ENCODE data around the gene DHRS12.
"Not testable (repeated sequence)": the region's sequence is repeated elsewhere in the genome, so short reads cannot be mapped to it uniquely, and the experiment has no call there.

Gene DHRS12

GRCh38 chr13:51826606-51827005 lies 22.6 kb upstream of the DHRS12 start:
- DNase-seq, result no peak

DNA sequence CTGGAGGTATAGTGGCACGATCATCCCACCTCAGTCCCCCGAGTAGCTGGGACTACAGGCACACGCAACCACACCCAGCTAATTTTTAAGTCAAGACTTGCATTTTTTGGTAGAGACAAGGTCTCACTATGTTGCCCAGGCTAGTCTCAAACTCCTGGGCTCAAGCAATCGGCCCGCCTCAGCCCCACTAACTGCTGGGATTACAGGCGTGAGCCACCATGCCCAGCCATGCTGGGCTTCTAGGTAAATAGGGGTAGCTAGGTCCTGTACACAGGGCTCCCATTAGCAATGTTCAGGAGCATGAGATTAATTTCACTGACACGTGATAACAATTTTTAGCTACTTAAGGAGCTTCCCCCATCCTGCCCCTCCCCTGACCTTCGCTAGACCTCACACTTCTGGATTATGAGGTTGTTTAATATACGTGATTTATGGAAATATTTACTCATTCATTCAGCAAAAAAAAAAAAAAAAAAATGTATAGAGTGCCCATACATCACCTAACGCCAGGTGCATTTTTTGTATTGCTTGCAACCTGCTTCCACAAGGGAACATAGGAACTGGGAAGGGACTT lies 21.8 kb upstream of the DHRS12 start:
- DNase-seq, result no peak

DNA sequence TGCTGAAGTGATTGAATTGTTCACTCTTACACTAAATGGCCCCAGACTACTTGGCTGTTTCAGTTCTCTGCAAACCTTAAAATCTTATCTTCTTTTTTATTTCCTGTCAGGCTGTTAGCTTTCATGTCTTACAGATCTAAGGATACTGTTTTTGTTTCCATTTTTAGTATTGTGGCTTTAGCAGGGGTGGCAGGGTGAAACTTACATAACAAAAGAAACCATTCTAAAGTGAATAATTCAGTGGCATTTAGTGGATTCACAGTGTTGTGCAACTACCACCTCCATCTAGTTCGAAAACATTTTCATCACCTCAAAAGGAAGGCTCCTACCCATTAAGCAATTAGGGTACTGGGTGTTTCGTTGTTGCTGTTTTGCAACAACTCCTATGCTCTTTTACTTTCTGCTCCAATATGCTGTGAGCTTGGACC lies 21.2 kb upstream of the DHRS12 start:
- no peak for DNase-seq

DNA sequence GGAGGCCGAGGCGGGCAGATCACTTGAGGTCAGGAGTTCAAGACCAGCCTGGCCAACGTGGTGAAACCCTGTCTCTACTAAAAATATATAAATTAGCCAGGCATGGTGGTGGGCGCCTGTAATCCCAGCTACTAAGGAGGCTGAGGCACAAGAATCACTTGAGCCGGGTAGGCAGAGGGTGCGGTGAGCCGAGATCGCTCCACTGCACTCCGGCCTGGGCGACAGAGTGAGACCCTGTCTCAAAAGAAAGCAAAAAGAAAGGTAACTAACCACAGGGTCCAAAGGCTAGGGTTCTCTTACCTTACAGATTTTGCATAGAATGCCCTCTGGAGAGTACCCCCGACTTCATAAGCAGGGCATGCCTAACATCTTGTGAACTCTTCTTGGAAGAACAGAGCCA lies 20.7 kb upstream of the DHRS12 start:
- not testable (repeated sequence) for DNase-seq

DNA sequence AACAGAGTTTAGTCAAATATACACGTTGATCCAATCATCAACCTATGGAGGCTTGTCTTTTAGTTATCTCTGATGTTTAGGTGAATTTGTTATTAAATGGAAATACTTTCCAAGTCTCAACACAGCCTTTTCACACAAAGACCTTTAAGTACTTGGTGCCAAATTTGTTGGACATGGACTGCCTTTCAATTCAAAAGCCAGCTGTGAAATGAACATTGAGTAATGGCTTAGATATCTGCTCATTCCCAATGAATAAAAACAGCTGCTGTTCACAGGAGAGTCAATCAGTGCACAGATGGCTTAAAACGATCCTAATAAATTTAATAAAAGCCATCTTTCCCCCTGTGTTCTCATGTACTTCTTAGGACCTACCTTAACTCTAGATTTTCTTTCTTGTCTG lies 19.9 kb upstream of the DHRS12 start:
- no peak for DNase-seq

GRCh38 chr13:51823359-51823758 lies 19.4 kb upstream of the DHRS12 start:
- DNase-seq, result no peak

DNA sequence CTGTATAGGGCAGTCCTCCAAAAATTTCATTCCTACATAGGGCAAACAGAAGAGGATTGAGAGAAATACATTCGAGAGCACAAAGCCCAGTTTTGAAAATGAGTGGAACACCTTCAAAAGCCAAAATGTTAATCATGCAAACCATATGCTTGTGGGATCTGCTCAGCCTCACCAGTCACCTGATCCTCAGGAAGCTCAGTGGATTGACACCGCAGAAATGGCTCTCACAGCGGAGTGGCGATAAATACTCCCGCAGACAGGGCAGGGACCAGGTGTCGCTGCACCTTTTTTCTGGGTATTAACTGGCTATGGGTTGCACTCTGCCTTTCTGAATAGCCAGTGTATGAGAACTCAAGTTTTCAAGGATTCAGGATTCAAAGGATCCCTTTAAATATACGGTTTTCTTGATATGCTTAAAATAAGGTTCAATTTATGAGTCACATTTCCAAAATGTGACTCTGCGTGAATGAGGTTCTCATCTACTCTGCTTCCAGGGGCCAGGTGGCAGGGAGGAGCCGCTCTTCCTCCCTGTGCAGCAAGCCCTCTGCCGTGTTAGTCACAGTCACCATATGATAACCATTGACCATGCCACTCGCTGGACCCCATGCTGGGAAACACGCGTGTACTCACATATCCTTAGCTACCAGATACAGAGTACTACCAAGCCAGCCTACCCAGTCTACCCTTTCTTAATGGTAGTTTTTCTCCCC lies 18.3 kb upstream of the DHRS12 start:
- no peak for DNase-seq

DNA sequence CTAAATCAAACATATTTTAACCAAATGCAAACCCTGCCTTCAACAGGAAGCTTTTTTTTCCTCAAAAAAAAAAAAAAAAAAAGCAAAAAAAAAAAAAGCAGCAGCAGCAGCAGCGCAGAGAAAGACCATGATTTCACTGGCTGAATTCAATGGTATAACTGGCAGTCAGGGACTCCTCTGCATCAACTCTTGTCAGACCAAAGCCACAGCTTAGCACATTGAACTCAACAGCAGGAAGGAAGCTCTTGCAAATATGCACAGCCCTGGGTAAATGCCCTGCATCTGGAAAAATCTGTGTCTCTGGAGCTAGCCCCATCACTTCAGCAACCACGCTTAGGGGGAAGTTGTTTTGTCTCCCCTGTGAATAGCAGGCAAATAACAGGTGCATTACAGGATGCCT lies 17.6 kb upstream of the DHRS12 start:
- no peak for DNase-seq

- no peak for DNase-seq
Measured at GRCh38 chr13:51820016-51820597, 16.1 kb upstream of the DHRS12 start.

DNA sequence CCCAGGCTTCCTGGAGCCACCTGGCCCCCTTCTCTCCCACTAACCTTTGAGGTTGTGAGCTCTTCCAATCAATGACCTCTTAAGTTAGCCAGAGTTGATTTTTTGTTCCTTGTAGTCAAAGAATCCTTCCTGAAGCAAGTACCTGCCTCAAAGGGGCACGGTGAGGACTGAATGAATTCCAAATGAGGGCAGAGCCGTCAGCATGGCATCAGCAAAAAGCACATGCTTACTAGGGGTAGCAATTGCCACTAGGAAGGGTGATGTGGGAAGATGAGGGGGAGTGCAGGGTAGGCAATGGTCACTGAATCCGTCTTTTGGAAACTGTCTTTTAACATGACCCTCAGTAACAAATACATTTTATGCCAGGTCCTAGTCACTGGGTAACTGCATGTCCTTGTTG lies 15.6 kb upstream of the DHRS12 start:
- no peak for DNase-seq

DNA sequence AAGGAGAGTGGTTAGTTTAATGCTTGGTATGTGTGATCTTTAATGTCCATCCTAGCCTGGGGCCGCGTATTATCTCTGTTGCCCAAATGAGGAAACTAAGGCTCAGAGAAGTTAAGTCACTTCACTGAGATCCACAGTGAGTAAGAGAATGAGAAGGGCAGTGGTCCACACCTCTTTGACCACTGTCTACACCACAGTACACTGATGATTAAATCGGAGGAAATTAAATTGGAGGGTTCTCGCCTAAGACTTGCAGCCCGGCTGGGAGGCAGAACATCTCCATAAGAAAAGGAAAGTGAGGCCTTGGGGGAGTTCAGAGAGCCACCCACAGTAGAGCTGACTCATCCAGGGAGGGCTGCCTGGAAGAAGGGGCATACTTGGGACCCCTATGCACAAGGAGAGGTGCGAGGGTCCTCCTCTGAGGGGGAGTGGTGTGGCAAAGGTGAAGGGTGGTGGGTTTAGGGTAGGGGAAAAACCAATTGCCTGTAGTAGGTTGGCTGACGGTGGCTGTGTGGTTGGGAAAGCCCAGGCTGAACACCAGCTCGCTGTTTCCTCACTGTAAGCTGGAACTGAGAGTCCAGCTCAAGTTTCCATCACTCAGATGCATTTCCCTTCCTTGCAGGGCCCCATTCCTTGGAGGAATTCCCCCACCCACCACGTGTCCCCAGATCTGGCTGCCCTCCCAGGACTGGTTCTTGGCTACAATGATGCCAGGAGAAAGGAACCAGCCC lies 15.0 kb upstream of the DHRS12 start:
- DNase-seq, result peak in 1 of 2 donors; percentile 8

DNA sequence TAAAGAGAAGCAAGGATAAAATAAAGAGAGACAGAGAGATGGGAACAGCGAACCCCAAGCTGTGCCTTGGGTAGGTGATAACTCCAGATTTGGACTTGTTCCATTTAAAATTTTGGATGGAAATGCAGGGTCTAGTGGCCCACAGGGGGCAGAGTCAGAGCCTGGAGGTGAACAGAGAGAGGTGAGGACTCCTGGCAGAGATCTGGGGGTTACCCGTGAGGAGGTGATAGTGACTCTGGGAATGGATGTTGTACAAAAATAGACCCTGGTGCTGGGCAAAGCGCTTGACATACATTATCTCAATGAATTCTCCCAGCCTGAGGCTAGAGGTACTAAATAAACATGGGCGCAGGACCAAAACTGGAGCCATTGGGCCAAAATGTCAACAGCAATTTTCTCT lies 14.3 kb upstream of the DHRS12 start:
- no peak for DNase-seq

- no peak for DNase-seq
Measured at GRCh38 chr13:51817717-51818116, 13.8 kb upstream of the DHRS12 start.

DNA sequence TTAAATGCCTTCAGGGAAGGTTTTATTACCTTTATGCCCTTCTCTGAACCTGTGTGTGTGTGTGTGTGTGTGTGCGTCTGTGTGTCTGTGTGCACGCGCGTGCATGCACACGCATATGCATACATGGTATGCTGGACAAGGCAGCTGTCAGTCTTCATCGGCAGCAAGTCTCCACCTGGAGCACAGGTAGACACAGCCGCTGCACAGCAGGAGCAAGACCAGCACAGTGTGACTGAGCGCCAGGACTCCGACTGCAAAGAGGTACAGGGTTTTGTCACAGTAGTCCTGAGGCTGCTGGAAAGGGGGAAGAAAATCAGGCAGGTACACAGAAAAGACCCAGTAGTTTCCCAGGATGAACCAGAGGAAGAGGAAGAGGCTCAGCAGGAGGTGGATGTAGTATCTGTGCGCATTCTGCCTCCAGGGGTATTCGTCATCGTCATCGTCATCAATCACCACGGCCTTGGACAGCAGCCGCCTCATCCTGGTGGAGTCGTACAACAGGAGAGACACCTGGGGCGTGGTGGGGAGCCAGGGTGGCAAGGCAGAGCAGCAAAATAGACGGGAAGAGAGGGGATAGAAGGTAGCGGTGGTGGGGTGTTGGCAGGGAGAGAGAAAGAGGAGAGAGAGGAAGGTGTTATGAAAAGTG lies 12.8 kb upstream of the DHRS12 start:
- DNase-seq, result no peak

- no peak for DNase-seq
Measured at GRCh38 chr13:51815848-51816247, 11.9 kb upstream of the DHRS12 start.

GRCh38 chr13:51814825-51815650 lies 11.1 kb upstream of the DHRS12 start:
- DNase-seq, result peak in 1 of 2 donors; percentile 11

GRCh38 chr13:51814071-51814470 lies 10.1 kb upstream of the DHRS12 start:
- DNase-seq, result no peak

DNA sequence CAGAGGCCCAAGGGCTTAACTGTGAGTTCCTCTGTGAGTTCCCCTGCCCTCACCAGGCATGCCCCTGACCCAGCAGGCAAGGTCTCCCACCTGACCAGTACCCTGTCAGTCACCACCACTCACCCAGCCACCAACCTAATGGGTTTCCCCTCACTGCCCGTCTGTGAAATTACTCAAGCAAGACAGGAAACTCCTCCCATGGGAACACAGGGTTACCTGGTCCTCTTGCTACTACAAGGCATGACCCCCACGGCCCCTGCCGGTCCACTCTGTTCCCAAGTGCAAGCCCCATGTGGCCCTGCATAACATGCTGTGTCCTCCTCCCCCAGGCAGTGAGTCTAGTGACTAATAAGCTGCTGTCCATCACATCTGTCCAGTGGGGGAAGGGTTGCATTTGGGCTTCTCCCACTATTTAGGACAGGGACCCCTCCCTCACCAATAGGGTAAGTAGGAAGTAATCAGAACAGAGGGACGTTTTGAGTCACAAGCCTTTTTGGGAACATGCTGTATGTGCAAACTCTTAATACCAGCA lies 8.0 kb upstream of the DHRS12 start:
- no peak for DNase-seq

- DNase-seq, result no peak
Measured at GRCh38 chr13:51811046-51811445, 7.1 kb upstream of the DHRS12 start.

DNA sequence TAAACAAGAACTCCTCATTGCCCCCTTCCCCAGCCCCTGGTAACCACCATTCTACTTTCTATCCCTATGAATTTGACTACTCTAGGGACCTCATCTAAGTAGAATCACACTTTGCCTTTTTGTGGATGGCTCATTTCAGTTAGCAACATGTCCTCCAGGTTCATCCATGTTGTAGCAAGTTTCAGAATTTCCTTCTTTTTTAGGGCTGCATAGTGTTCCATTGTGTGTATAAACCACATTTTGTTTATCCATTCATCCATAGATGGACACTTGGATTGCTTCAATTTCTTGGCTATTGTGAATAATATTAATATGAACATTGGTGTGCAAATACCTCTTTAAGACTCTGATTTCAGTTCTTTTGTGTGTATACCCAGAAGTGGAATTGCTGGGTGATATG lies 4.8 kb upstream of the DHRS12 start:
- no peak for DNase-seq

- no peak for DNase-seq
Measured at GRCh38 chr13:51807041-51807440, 3.1 kb upstream of the DHRS12 start.

GRCh38 chr13:51806566-51806965 lies 2.6 kb upstream of the DHRS12 start:
- no peak for DNase-seq
